ENCODE data around the gene OTOG. TPM values are rescaled to one million over a fixed set of nuclear protein-coding genes. Genes with fewer than 3 reads are reported as not detected.

Gene OTOG
- total RNA-seq, 1 donor from 2014 or later, result 42.1 TPM

- no peak for DNase-seq (ENCODE audit: low spot score)
- Histone ChIP-seq H2AFZ (replicated peaks) (no peak overlapping the region), H3K27me3 (peaks cover 19% of the 10 kb centered on the region), H3F3A (ENCODE audit: low read depth) (no peaks in the 10 kb centered on the region), H3K36me3 (no peaks in the 10 kb centered on the region), H3K9ac (no peak overlapping the region), H3K4me1 (peaks cover 4% of the 10 kb centered on the region), H3K9me3 (ENCODE audit: low read depth) (peaks cover 10% of the 10 kb centered on the region), H4K20me1 (ENCODE audit: low read depth) (no peaks in the 10 kb centered on the region), H3K4me3 (no peak overlapping the region), H3K79me2 (ENCODE audit: low read depth) (no peaks in the 10 kb centered on the region), H3K4me2 (no peak overlapping the region), H3K27ac (no peak overlapping the region)
- Mint-ChIP-seq H3K27me3 (ENCODE audit: insufficient read depth, low read depth) (peaks cover 13% of the 10 kb centered on the region), H3K36me3 (no peaks in the 10 kb centered on the region), H3K9me3 (peaks cover 22% of the 10 kb centered on the region), H3K4me1 (peaks cover 16% of the 10 kb centered on the region), H3K4me3 (no peak overlapping the region), H3K27ac (no peak overlapping the region)
- TF ChIP-seq CTCF (IDR thresholded peaks at IDR 0.05) (no peak), EZH2 (IDR thresholded peaks at IDR 0.05) (no peak), EZH2phosphoT487 (IDR thresholded peaks at IDR 0.05) (no peak)
Observed at GRCh38 chr11:17651061-17651460, 104.0 kb downstream of the OTOG start.

GRCh38 chr11:17651681-17652080 is 104.6 kb downstream of the OTOG start:
- TF ChIP-seq CTCF (IDR thresholded peaks at IDR 0.05) (no peak), EZH2 (IDR thresholded peaks at IDR 0.05) (no peak), EZH2phosphoT487 (IDR thresholded peaks at IDR 0.05) (no peak)
- Mint-ChIP-seq H3K4me3 (no peak overlapping the region), H3K9me3 (peaks cover 22% of the 10 kb centered on the region), H3K36me3 (no peaks in the 10 kb centered on the region), H3K27ac (no peak overlapping the region), H3K4me1 (peaks cover 16% of the 10 kb centered on the region), H3K27me3 (ENCODE audit: insufficient read depth, low read depth) (peaks cover 13% of the 10 kb centered on the region)
- no peak for DNase-seq (ENCODE audit: low spot score)
- Histone ChIP-seq H3K9me3 (ENCODE audit: low read depth) (peaks cover 10% of the 10 kb centered on the region), H3K4me1 (peaks cover 4% of the 10 kb centered on the region), H3F3A (ENCODE audit: low read depth) (no peaks in the 10 kb centered on the region), H3K27me3 (peaks cover 19% of the 10 kb centered on the region), H3K27ac (no peak overlapping the region), H3K79me2 (ENCODE audit: low read depth) (no peaks in the 10 kb centered on the region), H3K4me2 (peak overlapping the region; percentile 13), H2AFZ (replicated peaks) (no peak overlapping the region), H3K36me3 (no peaks in the 10 kb centered on the region), H4K20me1 (ENCODE audit: low read depth) (no peaks in the 10 kb centered on the region), H3K4me3 (no peak overlapping the region), H3K9ac (no peak overlapping the region)

GRCh38 chr11:17652556-17652955 is 105.5 kb downstream of the OTOG start:
- Histone ChIP-seq H3K27me3 (peaks cover 19% of the 10 kb centered on the region), H3K9ac (no peak overlapping the region), H2AFZ (replicated peaks) (no peak overlapping the region), H3K4me2 (no peak overlapping the region), H3K27ac (no peak overlapping the region), H3K36me3 (no peaks in the 10 kb centered on the region), H3K9me3 (ENCODE audit: low read depth) (peaks cover 10% of the 10 kb centered on the region), H3F3A (ENCODE audit: low read depth) (no peaks in the 10 kb centered on the region), H3K4me1 (peaks cover 4% of the 10 kb centered on the region), H3K79me2 (ENCODE audit: low read depth) (no peaks in the 10 kb centered on the region), H4K20me1 (ENCODE audit: low read depth) (no peaks in the 10 kb centered on the region), H3K4me3 (no peak overlapping the region)
- TF ChIP-seq EZH2 (IDR thresholded peaks at IDR 0.05), result no peak
- TF ChIP-seq CTCF (IDR thresholded peaks at IDR 0.05), result no peak
- no peak for TF ChIP-seq EZH2phosphoT487 (IDR thresholded peaks at IDR 0.05)
- H3K36me3 Mint-ChIP-seq, result no peaks in the 10 kb centered on the region
- H3K9me3 Mint-ChIP-seq, result peaks cover 17% of the 10 kb centered on the region
- peaks cover 12% of the 10 kb centered on the region for H3K27me3 Mint-ChIP-seq (ENCODE audit: insufficient read depth, low read depth)
- H3K4me3 Mint-ChIP-seq, result no peak overlapping the region
- H3K4me1 Mint-ChIP-seq, result peaks cover 16% of the 10 kb centered on the region
- no peak overlapping the region for H3K27ac Mint-ChIP-seq
- no peak for DNase-seq (ENCODE audit: low spot score)

Data from neural progenitor cell (in vitro differentiated cells).